Omental fat pad (tissue), 4 donors: ENCODE measurements around the gene NUBP2. TPM values are rescaled to one million over a fixed set of nuclear protein-coding genes. Genes with fewer than 3 reads are reported as not detected.
"Not testable (repeated sequence)": the region's sequence is repeated elsewhere in the genome, so short reads cannot be mapped to it uniquely, and the experiment has no call there.

Experiments
- ATAC-seq: fragments of 150-250 bp; one replicate; pipeline ENCODE4 v1.9.1; 2016; ENCODE audit warnings: mild to moderate bottlenecking, moderate library complexity; ENCODE audit not compliant: low FRiP score
- DNase-seq: peaks from one replicate; pipeline ENCODE4 v3.0.0-alpha.2; 2019; ENCODE audit warnings: low spot score
- CTCF ChIP-seq, 3 donors: fragments of 450-650 bp; IDR thresholded peaks; one replicate each; pipeline ENCODE4 v1.5.1; 2016 to 2017; ENCODE audit warnings: antibody characterized with exemption in 3 of 3, mild to moderate bottlenecking in 3 of 3, moderate library complexity in 2 of 3
- total RNA-seq, 4 donors: library from RNA; depleted of rRNA; stranded (reverse); fragments of >200 nt; gene quantifications; one replicate each; pipeline ENCODE4 v1.1.0, GENCODE V29; 2016

The NUBP2 gene
- total RNA-seq, 4 donors from 2014 or later, result 49.2 to 85.9 (median 60.2) TPM

- DNase-seq (no peak), ATAC-seq (no peak)
- no peak for TF ChIP-seq CTCF (IDR thresholded peaks at IDR 0.05)
Observed at GRCh38 chr16:1794908-1795666, 12.3 kb downstream of the NUBP2 start.

GRCh38 chr16:1799263-1799662, 16.5 kb downstream of the NUBP2 start:
- not testable (repeated sequence) for DNase-seq, ATAC-seq

- DNase-seq, result no peak
- no peak for ATAC-seq
Observed at GRCh38 chr16:1800701-1801100, 17.9 kb downstream of the NUBP2 start.

GRCh38 chr16:1807626-1808025, 24.9 kb downstream of the NUBP2 start:
- TF ChIP-seq CTCF (IDR thresholded peaks at IDR 0.05), result no peak
- DNase-seq, result no peak

More at GRCh38 chr16:1800701-1801100, 17.9 kb downstream of the NUBP2 start:
- no peak for TF ChIP-seq CTCF (IDR thresholded peaks at IDR 0.05)

GRCh38 chr16:1808691-1809090, 25.9 kb downstream of the NUBP2 start:
- ATAC-seq (no peak), DNase-seq (no peak)
- TF ChIP-seq CTCF (IDR thresholded peaks at IDR 0.05), result no peak

More at GRCh38 chr16:1807626-1808025, 24.9 kb downstream of the NUBP2 start:
- ATAC-seq, result no peak

GRCh38 chr16:1809281-1809801, 26.6 kb downstream of the NUBP2 start:
- ATAC-seq, result no peak
- TF ChIP-seq CTCF (IDR thresholded peaks at IDR 0.05), result no peak
- no peak for DNase-seq

GRCh38 chr16:1810106-1810505, 27.3 kb downstream of the NUBP2 start:
- ATAC-seq, result no peak
- no peak for TF ChIP-seq CTCF (IDR thresholded peaks at IDR 0.05)
- no peak for DNase-seq
